ENCODE measurements around the gene CAND2.

DNA sequence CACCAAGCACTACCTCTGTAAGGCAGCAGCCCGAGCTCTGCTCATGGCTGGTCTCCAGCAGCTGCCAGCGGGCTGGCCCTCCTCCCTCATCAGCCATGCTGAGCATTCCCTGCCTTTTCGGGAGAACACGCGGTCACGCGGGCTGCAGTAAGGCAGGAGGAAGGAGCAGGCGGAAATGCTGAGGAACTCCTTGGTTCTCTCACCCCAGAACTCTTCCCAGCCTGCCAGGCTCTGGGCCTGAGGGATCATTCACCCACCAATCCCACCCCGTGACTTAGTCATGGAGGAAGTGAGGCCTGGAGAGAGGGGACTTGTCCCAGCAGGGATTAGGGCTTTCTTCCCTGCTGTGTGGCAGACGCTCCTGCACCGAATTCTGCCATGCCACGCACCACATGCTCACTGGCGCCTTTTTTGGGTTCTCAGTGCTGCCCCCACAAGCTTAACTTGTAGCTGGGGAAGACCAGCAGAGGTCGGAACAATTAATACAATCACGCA, 87.8 kb downstream of the CAND2 start:
- TF ChIP-seq, protein P1, sequence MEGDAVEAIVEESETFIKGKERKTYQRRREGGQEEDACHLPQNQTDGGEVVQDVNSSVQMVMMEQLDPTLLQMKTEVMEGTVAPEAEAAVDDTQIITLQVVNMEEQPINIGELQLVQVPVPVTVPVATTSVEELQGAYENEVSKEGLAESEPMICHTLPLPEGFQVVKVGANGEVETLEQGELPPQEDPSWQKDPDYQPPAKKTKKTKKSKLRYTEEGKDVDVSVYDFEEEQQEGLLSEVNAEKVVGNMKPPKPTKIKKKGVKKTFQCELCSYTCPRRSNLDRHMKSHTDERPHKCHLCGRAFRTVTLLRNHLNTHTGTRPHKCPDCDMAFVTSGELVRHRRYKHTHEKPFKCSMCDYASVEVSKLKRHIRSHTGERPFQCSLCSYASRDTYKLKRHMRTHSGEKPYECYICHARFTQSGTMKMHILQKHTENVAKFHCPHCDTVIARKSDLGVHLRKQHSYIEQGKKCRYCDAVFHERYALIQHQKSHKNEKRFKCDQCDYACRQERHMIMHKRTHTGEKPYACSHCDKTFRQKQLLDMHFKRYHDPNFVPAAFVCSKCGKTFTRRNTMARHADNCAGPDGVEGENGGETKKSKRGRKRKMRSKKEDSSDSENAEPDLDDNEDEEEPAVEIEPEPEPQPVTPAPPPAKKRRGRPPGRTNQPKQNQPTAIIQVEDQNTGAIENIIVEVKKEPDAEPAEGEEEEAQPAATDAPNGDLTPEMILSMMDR (IDR thresholded peaks at IDR 0.05), result no peak
- TF ChIP-seq POLR2A (IDR thresholded peaks at IDR 0.05), result no peak
- no peak for TF ChIP-seq EP300 (IDR thresholded peaks at IDR 0.05)
